ENCODE measurements around the gene ZSCAN21. TPM values are rescaled to one million over a fixed set of nuclear protein-coding genes. Genes with fewer than 3 reads are reported as not detected.
"Not testable (repeated sequence)": the region's sequence is repeated elsewhere in the genome, so short reads cannot be mapped to it uniquely, and the experiment has no call there.

ZSCAN21 gene
- polyA plus RNA-seq, 4 donors: 4.0 to 12.5 (median 6.5) TPM

GRCh38 chr7:100011516-100011915 lies 38.1 kb upstream of the ZSCAN21 start:
- no peak overlapping the region for H3K4me3 ChIP-seq (ENCODE audit: low read depth in 1 of 3, low read length in 3 of 3)
- no peaks in the 10 kb centered on the region for H3K27me3 ChIP-seq (ENCODE audit: control insufficient read depth in 3 of 3, insufficient read depth in 3 of 3, low read length in 3 of 3)
- no peaks in the 10 kb centered on the region for H3K9me3 ChIP-seq (ENCODE audit: control insufficient read depth in 2 of 2, insufficient read depth in 1 of 2, low read depth in 1 of 2, low read length in 1 of 2)
- H3K27ac ChIP-seq (ENCODE audit: low read depth in 1 of 3, low read length in 2 of 3): no peak overlapping the region
- WGBS, 3 donors: 57 to 69% (median 61%) methylated on average over 3 of the region's 3 CpGs
- DNase-seq: no peak
- FAIRE-seq: no peak
- no peaks in the 10 kb centered on the region for H3K36me3 ChIP-seq (ENCODE audit: control insufficient read depth in 3 of 3, insufficient read depth in 2 of 3, low read depth in 1 of 3, low read length in 3 of 3)
- peaks cover 0 to 19% (median 0%) of the 10 kb centered on the region in 3 donors for H3K4me1 ChIP-seq (ENCODE audit: control insufficient read depth in 3 of 3, insufficient read depth in 2 of 3, low read depth in 1 of 3, low read length in 2 of 3)

DNA sequence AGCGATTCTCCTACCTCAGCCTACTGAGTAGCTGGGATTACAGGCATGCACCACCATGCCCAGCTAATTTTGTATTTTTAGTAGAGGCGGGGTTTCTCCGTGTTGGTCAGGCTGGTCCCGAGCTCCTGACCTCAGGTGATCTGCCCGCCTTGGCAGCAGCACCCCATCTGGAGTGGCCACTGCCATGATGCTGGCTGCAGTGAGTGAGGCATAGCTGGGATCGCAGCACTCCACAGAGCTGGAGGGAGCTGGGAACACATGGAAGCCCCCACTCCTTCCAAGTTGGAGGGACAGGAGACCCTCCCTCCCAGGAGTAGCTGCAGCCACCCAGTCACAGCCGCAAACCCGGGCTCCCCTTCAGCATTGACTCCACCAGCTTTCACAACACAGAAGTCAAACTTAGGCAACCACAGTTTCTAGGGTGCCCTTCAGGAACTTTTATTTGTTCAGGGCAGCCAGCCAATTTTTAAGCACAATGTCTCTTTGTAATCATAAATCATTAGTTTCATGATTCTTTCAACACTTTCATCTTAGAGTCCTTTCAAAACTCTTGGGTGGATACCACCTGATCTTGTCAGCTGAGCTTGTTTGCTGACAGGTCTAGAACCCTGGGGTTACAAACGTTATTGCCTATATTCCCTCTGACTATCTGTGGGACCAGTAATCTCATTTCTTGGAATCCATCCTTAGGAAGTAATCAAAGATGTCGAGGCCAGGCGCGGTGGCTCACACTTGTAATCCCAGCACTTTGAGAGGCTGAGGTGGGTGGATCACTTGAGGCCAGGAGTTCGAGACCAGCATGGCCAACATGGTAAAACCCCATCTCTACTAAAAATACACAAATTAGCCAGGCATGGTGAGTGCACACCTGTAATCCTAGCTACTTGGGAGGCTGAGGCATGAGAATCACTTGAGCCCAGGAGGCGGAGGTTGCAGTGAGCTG lies 36.9 kb upstream of the ZSCAN21 start:
- not testable (repeated sequence) for FAIRE-seq; H3K27me3 ChIP-seq (ENCODE audit: control insufficient read depth in 3 of 3, insufficient read depth in 3 of 3, low read length in 3 of 3); H3K4me3 ChIP-seq (ENCODE audit: low read depth in 1 of 3, low read length in 3 of 3); H3K9me3 ChIP-seq (ENCODE audit: control insufficient read depth in 2 of 2, insufficient read depth in 1 of 2, low read depth in 1 of 2, low read length in 1 of 2); H3K27ac ChIP-seq (ENCODE audit: low read depth in 1 of 3, low read length in 2 of 3); H3K36me3 ChIP-seq (ENCODE audit: control insufficient read depth in 3 of 3, insufficient read depth in 2 of 3, low read depth in 1 of 3, low read length in 3 of 3)
- 25 to 62% (median 40%) methylated on average over 14 of the region's 14 CpGs for WGBS, 3 donors
- peak; percentile 72 to 76 for DNase-seq
- H3K4me1 ChIP-seq (ENCODE audit: control insufficient read depth in 3 of 3, insufficient read depth in 2 of 3, low read depth in 1 of 3, low read length in 2 of 3): peaks cover 0 to 30% (median 5%) of the 10 kb centered on the region in 3 donors

DNA sequence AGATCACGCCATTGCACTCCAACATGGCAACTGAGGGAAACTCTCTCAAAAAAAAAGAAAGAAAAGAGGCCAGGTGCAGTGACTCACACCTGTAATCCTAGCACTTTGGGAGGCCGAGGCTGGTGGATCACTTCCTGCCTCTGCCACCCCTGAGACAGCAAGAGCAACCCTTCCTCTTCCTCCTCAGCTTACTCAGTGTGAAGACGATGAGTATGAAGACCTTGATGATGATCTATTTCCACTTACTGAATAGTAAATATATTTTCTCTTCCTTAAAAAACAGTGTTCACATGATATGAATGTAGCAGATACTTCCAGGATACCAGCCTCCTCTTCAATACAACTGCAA lies 36.3 kb upstream of the ZSCAN21 start:
- H3K4me1 ChIP-seq (ENCODE audit: control insufficient read depth in 3 of 3, insufficient read depth in 2 of 3, low read depth in 1 of 3, low read length in 2 of 3): peaks cover 0 to 27% (median 5%) of the 10 kb centered on the region in 3 donors
- no peaks in the 10 kb centered on the region for H3K27me3 ChIP-seq (ENCODE audit: control insufficient read depth in 3 of 3, insufficient read depth in 3 of 3, low read length in 3 of 3)
- FAIRE-seq: no peak
- H3K27ac ChIP-seq (ENCODE audit: low read depth in 1 of 3, low read length in 2 of 3): no peak overlapping the region
- no peaks in the 10 kb centered on the region for H3K9me3 ChIP-seq (ENCODE audit: control insufficient read depth in 2 of 2, insufficient read depth in 1 of 2, low read depth in 1 of 2, low read length in 1 of 2)
- H3K36me3 ChIP-seq (ENCODE audit: control insufficient read depth in 3 of 3, insufficient read depth in 2 of 3, low read depth in 1 of 3, low read length in 3 of 3): peaks cover 0 to 3% (median 0%) of the 10 kb centered on the region in 3 donors
- DNase-seq: no peak
- WGBS, 3 donors: 41 to 56% (median 44%) methylated on average over 3 of the region's 3 CpGs
- H3K4me3 ChIP-seq (ENCODE audit: low read depth in 1 of 3, low read length in 3 of 3): no peak overlapping the region

GRCh38 chr7:100015232-100016214 lies 34.1 kb upstream of the ZSCAN21 start, which contains the start of gene ZKSCAN1:
Gene ZKSCAN1 (plus strand): TSS chr7:100015596. CDS start chr7:100023507, 7,911 bp downstream.
- peak; percentile 96 to 98 for DNase-seq
- Histone ChIP-seq H3K4me1 (ENCODE audit: control insufficient read depth in 3 of 3, insufficient read depth in 2 of 3, low read depth in 1 of 3, low read length in 2 of 3) (peaks cover 0 to 19% (median 5%) of the 10 kb centered on the region in 3 donors), H3K36me3 (ENCODE audit: control insufficient read depth in 3 of 3, insufficient read depth in 2 of 3, low read depth in 1 of 3, low read length in 3 of 3) (peaks cover 0 to 21% (median 0%) of the 10 kb centered on the region in 3 donors), H3K9me3 (ENCODE audit: control insufficient read depth in 2 of 2, insufficient read depth in 1 of 2, low read depth in 1 of 2, low read length in 1 of 2) (no peaks in the 10 kb centered on the region), H3K27ac (ENCODE audit: low read depth in 1 of 3, low read length in 2 of 3) (peak within 1 kb of the TSS; percentile 85 to 97 (median 96)), H3K27me3 (ENCODE audit: control insufficient read depth in 3 of 3, insufficient read depth in 3 of 3, low read length in 3 of 3) (no peaks in the 10 kb centered on the region), H3K4me3 (ENCODE audit: low read depth in 1 of 3, low read length in 3 of 3) (peak within 1 kb of the TSS; percentile 70 to 97 (median 97))
- WGBS, 3 donors: 0 to 1% (median 1%) methylated on average over 53 to 70 of the region's 70 CpGs
- no peak for FAIRE-seq

GRCh38 chr7:100016215-100016901 lies 33.2 kb upstream of the ZSCAN21 start:
- FAIRE-seq: no peak
- WGBS, 3 donors: 6 to 23% (median 16%) methylated on average over 11 of the region's 11 CpGs
- no peaks in the 10 kb centered on the region for H3K9me3 ChIP-seq (ENCODE audit: control insufficient read depth in 2 of 2, insufficient read depth in 1 of 2, low read depth in 1 of 2, low read length in 1 of 2)
- H3K4me3 ChIP-seq (ENCODE audit: low read depth in 1 of 3, low read length in 3 of 3): peak overlapping the region; percentile 70 to 97 (median 97)
- no peaks in the 10 kb centered on the region for H3K27me3 ChIP-seq (ENCODE audit: control insufficient read depth in 3 of 3, insufficient read depth in 3 of 3, low read length in 3 of 3)
- DNase-seq: peak; percentile 46 to 72
- H3K27ac ChIP-seq (ENCODE audit: low read depth in 1 of 3, low read length in 2 of 3): peak overlapping the region; percentile 85 to 97 (median 96)
- peaks cover 0 to 21% (median 0%) of the 10 kb centered on the region in 3 donors for H3K36me3 ChIP-seq (ENCODE audit: control insufficient read depth in 3 of 3, insufficient read depth in 2 of 3, low read depth in 1 of 3, low read length in 3 of 3)
- H3K4me1 ChIP-seq (ENCODE audit: control insufficient read depth in 3 of 3, insufficient read depth in 2 of 3, low read depth in 1 of 3, low read length in 2 of 3): peaks cover 0 to 19% (median 5%) of the 10 kb centered on the region in 3 donors

GRCh38 chr7:100017300-100017699 lies 32.3 kb upstream of the ZSCAN21 start:
- H3K4me1 ChIP-seq (ENCODE audit: control insufficient read depth in 3 of 3, insufficient read depth in 2 of 3, low read depth in 1 of 3, low read length in 2 of 3): peaks cover 0 to 19% (median 5%) of the 10 kb centered on the region in 3 donors
- peak overlapping the region in 1 of 3 donors; percentile 20 for H3K4me3 ChIP-seq (ENCODE audit: low read depth in 1 of 3, low read length in 3 of 3)
- H3K36me3 ChIP-seq (ENCODE audit: control insufficient read depth in 3 of 3, insufficient read depth in 2 of 3, low read depth in 1 of 3, low read length in 3 of 3): peaks cover 0 to 28% (median 0%) of the 10 kb centered on the region in 3 donors
- H3K27me3 ChIP-seq (ENCODE audit: control insufficient read depth in 3 of 3, insufficient read depth in 3 of 3, low read length in 3 of 3): no peaks in the 10 kb centered on the region
- no peak for FAIRE-seq
- no peaks in the 10 kb centered on the region for H3K9me3 ChIP-seq (ENCODE audit: control insufficient read depth in 2 of 2, insufficient read depth in 1 of 2, low read depth in 1 of 2, low read length in 1 of 2)
- H3K27ac ChIP-seq (ENCODE audit: low read depth in 1 of 3, low read length in 2 of 3): peak overlapping the region in 1 of 3 donors; percentile 97
- 15 to 59% (median 39%) methylated on average over 11 of the region's 11 CpGs for WGBS, 3 donors
- peak; percentile 47 to 70 for DNase-seq

DNA sequence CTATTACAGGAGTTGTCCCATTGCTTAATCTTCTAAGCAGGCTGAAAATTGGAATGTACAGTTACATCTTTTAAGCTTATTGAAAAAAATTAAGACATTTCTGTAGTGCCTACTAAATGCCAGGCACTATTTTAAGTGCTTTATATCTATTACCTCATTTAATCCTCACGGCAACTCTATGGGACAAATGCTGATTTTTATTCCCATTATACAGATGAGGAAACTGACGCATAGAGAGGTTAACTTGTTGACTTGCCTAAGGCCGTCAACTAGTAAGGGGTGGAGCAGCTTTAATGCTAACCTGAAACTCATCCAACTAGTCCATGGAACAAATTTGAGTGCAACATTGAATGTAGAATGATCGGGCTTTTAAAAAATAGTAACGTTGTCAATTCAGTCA lies 31.7 kb upstream of the ZSCAN21 start:
- peak overlapping the region in 1 of 3 donors; percentile 97 for H3K27ac ChIP-seq (ENCODE audit: low read depth in 1 of 3, low read length in 2 of 3)
- FAIRE-seq (no peak), DNase-seq (no peak)
- no peaks in the 10 kb centered on the region for H3K27me3 ChIP-seq (ENCODE audit: control insufficient read depth in 3 of 3, insufficient read depth in 3 of 3, low read length in 3 of 3)
- WGBS, 3 donors: 75 to 86% (median 75%) methylated on average over 5 of the region's 5 CpGs
- H3K36me3 ChIP-seq (ENCODE audit: control insufficient read depth in 3 of 3, insufficient read depth in 2 of 3, low read depth in 1 of 3, low read length in 3 of 3): peaks cover 0 to 29% (median 0%) of the 10 kb centered on the region in 3 donors
- H3K9me3 ChIP-seq (ENCODE audit: control insufficient read depth in 2 of 2, insufficient read depth in 1 of 2, low read depth in 1 of 2, low read length in 1 of 2): no peaks in the 10 kb centered on the region
- H3K4me1 ChIP-seq (ENCODE audit: control insufficient read depth in 3 of 3, insufficient read depth in 2 of 3, low read depth in 1 of 3, low read length in 2 of 3): peaks cover 0 to 24% (median 5%) of the 10 kb centered on the region in 3 donors
- H3K4me3 ChIP-seq (ENCODE audit: low read depth in 1 of 3, low read length in 3 of 3): no peak overlapping the region

Data from small intestine (tissue), 7 donors.